T-helper 2 cell treated with Interferon-gamma antibody and Interleukin-4, amounts not matched to agents 5 μg/mL and 100 μg/mL, for 36 hours (primary cell): Measurements from ENCODE around the gene ZNF527.
"Not testable (repeated sequence)": the region's sequence is repeated elsewhere in the genome, so short reads cannot be mapped to it uniquely, and the experiment has no call there.

ENCODE experiments used
- DNase-seq: peaks from one replicate; pipeline ENCODE4 v3.0.0; 2021; ENCODE audit warnings: low spot score
- H3K27ac Mint-ChIP-seq: one replicate; pipeline ENCODE4 v1.8.0; 2021; ENCODE audit warnings: mild to moderate bottlenecking, mixed read lengths
- H3K27me3 Mint-ChIP-seq: one replicate; pipeline ENCODE4 v1.8.0; 2021; ENCODE audit warnings: low read depth, mixed read lengths
- H3K36me3 Mint-ChIP-seq: one replicate; pipeline ENCODE4 v1.8.0; 2021; ENCODE audit warnings: low read depth, mixed read lengths
- H3K4me1 Mint-ChIP-seq: one replicate; pipeline ENCODE4 v1.8.0; 2021; ENCODE audit warnings: low read depth, mixed read lengths
- H3K4me3 Mint-ChIP-seq: one replicate; pipeline ENCODE4 v1.8.0; 2022; ENCODE audit warnings: mild to moderate bottlenecking, moderate library complexity, mixed read lengths
- H3K9me3 Mint-ChIP-seq: one replicate; pipeline ENCODE4 v1.8.0; 2021; ENCODE audit warnings: mixed read lengths

ZNF527 gene

GRCh38 chr19:37391399-37391798 lies 20.5 kb downstream of the ZNF527 start:
- not testable (repeated sequence) for H3K4me1 Mint-ChIP-seq, H3K27me3 Mint-ChIP-seq, H3K27ac Mint-ChIP-seq, DNase-seq, H3K4me3 Mint-ChIP-seq
- Mint-ChIP-seq H3K36me3 (peaks cover 29% of the 10 kb centered on the region), H3K9me3 (peaks cover 80% of the 10 kb centered on the region)

- Mint-ChIP-seq H3K27me3 (no peaks in the 10 kb centered on the region), H3K4me1 (no peaks in the 10 kb centered on the region), H3K9me3 (peaks cover 72% of the 10 kb centered on the region), H3K36me3 (peaks cover 1% of the 10 kb centered on the region), H3K4me3 (no peak overlapping the region), H3K27ac (no peak overlapping the region)
- no peak for DNase-seq
These were observed 30.2 kb downstream of the ZNF527 start for GRCh38 chr19:37401078-37401477.

- no peak overlapping the region for H3K27ac Mint-ChIP-seq
- H3K9me3 Mint-ChIP-seq = peaks cover 80% of the 10 kb centered on the region
These were observed 32.5 kb downstream of the ZNF527 start for GRCh38 chr19:37403403-37403802.

GRCh38 chr19:37406140-37406846 lies 35.4 kb downstream of the ZNF527 start:
- H3K36me3 Mint-ChIP-seq, DNase-seq, H3K4me1 Mint-ChIP-seq, H3K27me3 Mint-ChIP-seq, H3K27ac Mint-ChIP-seq, H3K4me3 Mint-ChIP-seq: not testable (repeated sequence)
- peaks cover 86% of the 10 kb centered on the region for H3K9me3 Mint-ChIP-seq

More at GRCh38 chr19:37403403-37403802, 32.5 kb downstream of the ZNF527 start:
- peaks cover 1% of the 10 kb centered on the region for H3K36me3 Mint-ChIP-seq
- H3K27me3 Mint-ChIP-seq = no peaks in the 10 kb centered on the region
- no peaks in the 10 kb centered on the region for H3K4me1 Mint-ChIP-seq
- H3K4me3 Mint-ChIP-seq = no peak overlapping the region
- DNase-seq = no peak

GRCh38 chr19:37412700-37413099 lies 41.8 kb downstream of the ZNF527 start:
- Mint-ChIP-seq H3K36me3 (peaks cover 24% of the 10 kb centered on the region), H3K27ac (no peak overlapping the region), H3K4me1 (no peaks in the 10 kb centered on the region), H3K4me3 (no peak overlapping the region), H3K9me3 (peaks cover 76% of the 10 kb centered on the region), H3K27me3 (no peaks in the 10 kb centered on the region)
- no peak for DNase-seq

- Mint-ChIP-seq H3K27ac (no peak overlapping the region), H3K4me3 (no peak overlapping the region), H3K9me3 (peaks cover 75% of the 10 kb centered on the region), H3K27me3 (no peaks in the 10 kb centered on the region), H3K4me1 (no peaks in the 10 kb centered on the region), H3K36me3 (peaks cover 29% of the 10 kb centered on the region)
- DNase-seq = no peak
These were observed 42.6 kb downstream of the ZNF527 start for GRCh38 chr19:37413313-37414084.
